ENCODE results near the gene KRT37.

DNA sequence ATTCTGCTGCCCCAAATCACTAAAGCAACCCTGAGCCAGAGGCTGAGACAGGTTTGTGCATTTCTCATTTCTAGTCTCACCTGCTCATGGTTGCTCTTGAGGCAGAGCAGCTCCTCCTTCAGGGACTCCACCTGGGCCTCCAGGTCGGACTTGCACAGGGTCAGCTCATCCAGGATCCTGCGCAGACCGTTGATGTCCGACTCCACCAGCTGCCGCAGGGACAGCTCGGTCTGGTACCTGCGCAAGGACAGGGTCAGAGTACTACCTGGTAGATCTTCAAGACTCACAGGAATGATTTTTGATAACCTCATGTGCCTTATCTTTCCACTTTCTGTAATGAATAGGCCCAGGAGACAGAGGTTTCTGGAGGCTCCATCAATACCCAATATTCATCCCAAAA is 28.0 kb downstream of the KRT37 start:
- no peak for TF ChIP-seq POLR2A (IDR thresholded peaks at IDR 0.05)
- TF ChIP-seq, protein P1, sequence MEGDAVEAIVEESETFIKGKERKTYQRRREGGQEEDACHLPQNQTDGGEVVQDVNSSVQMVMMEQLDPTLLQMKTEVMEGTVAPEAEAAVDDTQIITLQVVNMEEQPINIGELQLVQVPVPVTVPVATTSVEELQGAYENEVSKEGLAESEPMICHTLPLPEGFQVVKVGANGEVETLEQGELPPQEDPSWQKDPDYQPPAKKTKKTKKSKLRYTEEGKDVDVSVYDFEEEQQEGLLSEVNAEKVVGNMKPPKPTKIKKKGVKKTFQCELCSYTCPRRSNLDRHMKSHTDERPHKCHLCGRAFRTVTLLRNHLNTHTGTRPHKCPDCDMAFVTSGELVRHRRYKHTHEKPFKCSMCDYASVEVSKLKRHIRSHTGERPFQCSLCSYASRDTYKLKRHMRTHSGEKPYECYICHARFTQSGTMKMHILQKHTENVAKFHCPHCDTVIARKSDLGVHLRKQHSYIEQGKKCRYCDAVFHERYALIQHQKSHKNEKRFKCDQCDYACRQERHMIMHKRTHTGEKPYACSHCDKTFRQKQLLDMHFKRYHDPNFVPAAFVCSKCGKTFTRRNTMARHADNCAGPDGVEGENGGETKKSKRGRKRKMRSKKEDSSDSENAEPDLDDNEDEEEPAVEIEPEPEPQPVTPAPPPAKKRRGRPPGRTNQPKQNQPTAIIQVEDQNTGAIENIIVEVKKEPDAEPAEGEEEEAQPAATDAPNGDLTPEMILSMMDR (IDR thresholded peaks at IDR 0.05) = no peak
- TF ChIP-seq POLR2AphosphoS5 (IDR thresholded peaks at IDR 0.05) = no peak

Measured in prostate gland (tissue), 2 donors.